Stomach (tissue), 4 donors: Measurements from ENCODE around the gene RENBP.

Experiments used
- EP300 ChIP-seq: sonication (generic); formaldehyde crosslinking; IDR thresholded peaks from one replicate; pipeline ENCODE4 v1.6.1; 2017; ENCODE audit warnings: antibody characterized with exemption
- TF ChIP-seq, protein P1 (sequence below), 7 experiments: fragments of 450-650 bp in 4 of 7; fragments of 200-600 bp in 3 of 7; sonication (generic) in 3 of 7; IDR thresholded peaks; one replicate each; pipeline ENCODE4 v1.5.1; 2016 to 2019; ENCODE audit warnings: antibody characterized with exemption in 7 of 7, control low read depth in 2 of 7, mild to moderate bottlenecking in 1 of 7

DNA sequence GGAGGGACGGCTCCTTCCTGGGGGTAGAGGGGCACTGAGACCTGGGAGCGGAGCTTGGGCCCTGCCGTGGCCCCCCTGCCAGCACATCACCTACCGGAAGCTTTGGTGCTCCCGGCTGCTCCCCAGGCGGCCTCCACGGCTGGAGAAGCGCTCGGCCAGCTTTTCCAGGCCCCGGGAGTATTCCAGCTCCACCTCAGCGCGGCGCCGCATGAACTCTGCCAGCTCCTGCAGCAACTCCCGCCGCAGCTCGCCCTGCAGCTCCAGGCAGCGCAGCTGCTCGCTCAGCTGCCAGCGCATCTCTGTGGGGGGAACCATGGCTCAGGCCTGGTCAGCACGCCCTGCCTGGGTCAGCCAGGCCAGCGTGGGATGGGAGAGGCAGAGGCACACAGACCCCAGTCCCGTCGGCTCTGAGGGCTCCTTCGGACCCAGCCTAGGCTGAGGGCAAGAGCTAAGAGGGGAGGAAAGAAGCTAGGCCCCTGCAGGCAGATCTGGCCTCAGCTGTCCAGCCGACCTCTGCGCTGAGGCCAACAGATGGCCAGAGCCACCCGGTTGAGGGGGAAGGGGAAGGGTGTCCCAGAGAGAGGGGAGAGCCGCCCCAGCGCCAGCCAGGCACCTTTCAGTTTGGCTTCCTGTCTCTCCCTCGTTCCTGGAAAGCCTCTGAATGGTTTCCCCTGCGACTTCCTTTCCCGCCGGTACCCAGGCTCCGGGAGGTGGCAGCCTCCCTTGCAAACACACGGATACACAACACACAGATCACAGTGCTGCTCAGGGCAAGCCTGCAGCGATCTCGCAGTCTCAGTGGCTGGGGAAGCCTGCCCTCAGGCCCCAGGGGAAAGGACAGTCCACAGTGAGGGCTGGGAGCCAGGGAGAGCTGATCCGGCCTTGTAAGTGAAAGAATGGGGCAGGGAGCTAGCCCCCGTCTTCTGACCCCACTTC, 22.7 kb downstream of the RENBP start:
- TF ChIP-seq, protein P1, sequence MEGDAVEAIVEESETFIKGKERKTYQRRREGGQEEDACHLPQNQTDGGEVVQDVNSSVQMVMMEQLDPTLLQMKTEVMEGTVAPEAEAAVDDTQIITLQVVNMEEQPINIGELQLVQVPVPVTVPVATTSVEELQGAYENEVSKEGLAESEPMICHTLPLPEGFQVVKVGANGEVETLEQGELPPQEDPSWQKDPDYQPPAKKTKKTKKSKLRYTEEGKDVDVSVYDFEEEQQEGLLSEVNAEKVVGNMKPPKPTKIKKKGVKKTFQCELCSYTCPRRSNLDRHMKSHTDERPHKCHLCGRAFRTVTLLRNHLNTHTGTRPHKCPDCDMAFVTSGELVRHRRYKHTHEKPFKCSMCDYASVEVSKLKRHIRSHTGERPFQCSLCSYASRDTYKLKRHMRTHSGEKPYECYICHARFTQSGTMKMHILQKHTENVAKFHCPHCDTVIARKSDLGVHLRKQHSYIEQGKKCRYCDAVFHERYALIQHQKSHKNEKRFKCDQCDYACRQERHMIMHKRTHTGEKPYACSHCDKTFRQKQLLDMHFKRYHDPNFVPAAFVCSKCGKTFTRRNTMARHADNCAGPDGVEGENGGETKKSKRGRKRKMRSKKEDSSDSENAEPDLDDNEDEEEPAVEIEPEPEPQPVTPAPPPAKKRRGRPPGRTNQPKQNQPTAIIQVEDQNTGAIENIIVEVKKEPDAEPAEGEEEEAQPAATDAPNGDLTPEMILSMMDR (IDR thresholded peaks at IDR 0.05): no peak
- no peak for TF ChIP-seq EP300
